Gastrocnemius medialis (tissue), 4 donors: ENCODE results near the gene NUDT8.
"Not testable (repeated sequence)": the region's sequence is repeated elsewhere in the genome, so short reads cannot be mapped to it uniquely, and the experiment has no call there.

Experiments
- POLR2A ChIP-seq, 2 donors: fragments of 450-650 bp; IDR thresholded peaks; one replicate each; pipeline ENCODE4 v1.6.1; 2017; ENCODE audit warnings: antibody characterized with exemption in 2 of 2, mild to moderate bottlenecking in 2 of 2, moderate library complexity in 2 of 2
- TF ChIP-seq, protein P1 (sequence below), 5 experiments: fragments of 450-650 bp in 3 of 5; fragments of 200-600 bp in 2 of 5; sonication (generic) in 2 of 5; IDR thresholded peaks in 4 of 5; conservative IDR thresholded peaks in 1 of 5; 1 replicate in 4 of 5; 2 replicates in 1 of 5; pipeline ENCODE4 v1.5.1; 2016 to 2019; ENCODE audit warnings: antibody characterized with exemption in 5 of 5, mild to moderate bottlenecking in 3 of 5, moderate library complexity in 3 of 5

DNA sequence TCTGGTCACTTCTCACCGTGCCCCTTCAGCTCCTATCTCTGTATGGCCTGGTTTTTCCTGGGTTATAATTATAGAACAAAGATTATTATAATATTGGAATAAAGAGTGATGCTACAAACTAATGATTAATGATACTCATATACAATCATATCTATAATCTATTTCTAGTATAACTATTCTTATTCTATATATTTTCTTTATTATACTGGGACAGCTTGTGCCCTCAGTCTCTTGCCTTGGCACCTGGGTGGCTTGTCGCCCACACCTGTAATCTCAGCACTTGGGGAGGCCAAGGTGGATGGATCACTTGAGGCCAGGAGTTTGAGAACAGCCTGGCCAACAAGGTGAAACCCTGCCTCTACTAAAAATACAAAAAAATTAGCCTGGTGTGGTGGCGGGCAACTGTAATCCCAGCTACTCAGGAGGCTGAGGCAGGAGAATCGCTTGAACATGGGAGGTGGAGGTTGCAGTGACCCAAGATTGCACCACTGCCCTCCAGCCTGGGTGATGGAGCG is 30.0 kb upstream of the NUDT8 start:
- TF ChIP-seq, protein P1, sequence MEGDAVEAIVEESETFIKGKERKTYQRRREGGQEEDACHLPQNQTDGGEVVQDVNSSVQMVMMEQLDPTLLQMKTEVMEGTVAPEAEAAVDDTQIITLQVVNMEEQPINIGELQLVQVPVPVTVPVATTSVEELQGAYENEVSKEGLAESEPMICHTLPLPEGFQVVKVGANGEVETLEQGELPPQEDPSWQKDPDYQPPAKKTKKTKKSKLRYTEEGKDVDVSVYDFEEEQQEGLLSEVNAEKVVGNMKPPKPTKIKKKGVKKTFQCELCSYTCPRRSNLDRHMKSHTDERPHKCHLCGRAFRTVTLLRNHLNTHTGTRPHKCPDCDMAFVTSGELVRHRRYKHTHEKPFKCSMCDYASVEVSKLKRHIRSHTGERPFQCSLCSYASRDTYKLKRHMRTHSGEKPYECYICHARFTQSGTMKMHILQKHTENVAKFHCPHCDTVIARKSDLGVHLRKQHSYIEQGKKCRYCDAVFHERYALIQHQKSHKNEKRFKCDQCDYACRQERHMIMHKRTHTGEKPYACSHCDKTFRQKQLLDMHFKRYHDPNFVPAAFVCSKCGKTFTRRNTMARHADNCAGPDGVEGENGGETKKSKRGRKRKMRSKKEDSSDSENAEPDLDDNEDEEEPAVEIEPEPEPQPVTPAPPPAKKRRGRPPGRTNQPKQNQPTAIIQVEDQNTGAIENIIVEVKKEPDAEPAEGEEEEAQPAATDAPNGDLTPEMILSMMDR (IDR thresholded peaks at IDR 0.05 in 4 of 5, conservative IDR thresholded peaks at IDR 0.05 in 1 of 5) = peak in 1 of 5 experiments; percentile 24
- TF ChIP-seq POLR2A (IDR thresholded peaks at IDR 0.05) = not testable (repeated sequence)
